Kidney tubule cell (primary cell): ENCODE results near the gene CAV3.
A peak's percentile ranks its signal among the peaks of the same experiment; 100 is the strongest.
"Not testable (repeated sequence)": the region's sequence is repeated elsewhere in the genome, so short reads cannot be mapped to it uniquely, and the experiment has no call there.

Source experiments
- DNase-seq: peaks from one replicate; pipeline ENCODE4 v3.0.0-alpha.2; 2018; ENCODE audit warnings: low spot score

Gene CAV3

GRCh38 chr3:8733332-8734094, at the start of gene CAV3:
CAV3 (plus strand) TSS chr3:8733802; CDS start chr3:8733877, 75 bp downstream.
- DNase-seq, result no peak

GRCh38 chr3:8684992-8685391, 48.6 kb upstream of the CAV3 start:
- DNase-seq, result not testable (repeated sequence)

- DNase-seq, result not testable (repeated sequence)
These were observed 42.3 kb upstream of the CAV3 start for GRCh38 chr3:8691295-8691694.

- DNase-seq, result no peak
These were observed 31.0 kb upstream of the CAV3 start for GRCh38 chr3:8702560-8702959.

- DNase-seq, result no peak
These were observed 28.0 kb upstream of the CAV3 start for GRCh38 chr3:8705575-8705974.

- DNase-seq, result no peak
These were observed 24.3 kb upstream of the CAV3 start for GRCh38 chr3:8709287-8709686.

- no peak for DNase-seq
These were observed 23.6 kb upstream of the CAV3 start for GRCh38 chr3:8709801-8710507.

GRCh38 chr3:8712045-8712907, 21.3 kb upstream of the CAV3 start:
- DNase-seq, result peak; percentile 41

- no peak for DNase-seq
These were observed 20.7 kb upstream of the CAV3 start for GRCh38 chr3:8712908-8713255.

- DNase-seq, result no peak
These were observed 19.5 kb upstream of the CAV3 start for GRCh38 chr3:8713901-8714759.

GRCh38 chr3:8715757-8716156, 17.8 kb upstream of the CAV3 start:
- not testable (repeated sequence) for DNase-seq

GRCh38 chr3:8722808-8723207, 10.8 kb upstream of the CAV3 start:
- DNase-seq, result no peak

- DNase-seq, result no peak
These were observed 10.0 kb upstream of the CAV3 start for GRCh38 chr3:8723612-8724011.

- DNase-seq, result peak; percentile 76
These were observed 9.4 kb upstream of the CAV3 start for GRCh38 chr3:8724108-8724752.

- no peak for DNase-seq
These were observed 5.7 kb upstream of the CAV3 start for GRCh38 chr3:8727605-8728512.

GRCh38 chr3:8729479-8729878, 4.1 kb upstream of the CAV3 start:
- DNase-seq, result no peak

GRCh38 chr3:8730656-8731055, 2.9 kb upstream of the CAV3 start:
- DNase-seq, result no peak

GRCh38 chr3:8732413-8732812, 1.2 kb upstream of the CAV3 start:
- DNase-seq, result no peak

GRCh38 chr3:8734137-8734878, 706 bp downstream of the CAV3 start:
- no peak for DNase-seq
